ENCODE measurements around the gene TSEN15.
"Not testable (repeated sequence)": the region's sequence is repeated elsewhere in the genome, so short reads cannot be mapped to it uniquely, and the experiment has no call there.

Gene TSEN15

DNA sequence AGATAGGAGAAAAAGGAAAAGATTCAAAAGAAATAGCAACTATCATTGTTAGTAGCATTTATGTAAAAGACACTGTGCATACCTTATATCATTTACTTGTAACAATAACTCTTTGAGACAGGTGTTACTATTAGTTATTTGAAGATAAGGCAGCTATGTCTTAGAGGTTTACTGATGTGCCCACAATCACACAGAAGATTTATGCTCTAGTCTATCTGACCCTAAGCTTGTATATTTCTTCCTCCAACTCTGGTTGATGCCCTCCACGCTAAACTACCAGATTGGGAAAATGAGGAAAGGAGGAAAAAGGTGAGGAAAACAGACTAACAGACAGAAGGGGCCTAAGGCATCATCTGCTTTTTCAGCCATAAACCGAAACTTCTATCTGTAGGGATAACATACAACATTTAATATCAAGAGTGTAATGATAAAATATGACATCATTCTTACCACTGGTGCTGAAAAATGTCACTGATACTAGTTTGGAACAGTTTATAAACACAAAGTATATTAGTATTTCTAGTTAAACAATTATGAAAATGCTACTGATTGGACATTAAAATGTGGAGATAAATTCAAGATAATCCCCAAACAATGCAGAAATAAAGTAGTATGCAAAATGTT lies 19.1 kb upstream of the TSEN15 start:
- DNase-seq: no peak

DNA sequence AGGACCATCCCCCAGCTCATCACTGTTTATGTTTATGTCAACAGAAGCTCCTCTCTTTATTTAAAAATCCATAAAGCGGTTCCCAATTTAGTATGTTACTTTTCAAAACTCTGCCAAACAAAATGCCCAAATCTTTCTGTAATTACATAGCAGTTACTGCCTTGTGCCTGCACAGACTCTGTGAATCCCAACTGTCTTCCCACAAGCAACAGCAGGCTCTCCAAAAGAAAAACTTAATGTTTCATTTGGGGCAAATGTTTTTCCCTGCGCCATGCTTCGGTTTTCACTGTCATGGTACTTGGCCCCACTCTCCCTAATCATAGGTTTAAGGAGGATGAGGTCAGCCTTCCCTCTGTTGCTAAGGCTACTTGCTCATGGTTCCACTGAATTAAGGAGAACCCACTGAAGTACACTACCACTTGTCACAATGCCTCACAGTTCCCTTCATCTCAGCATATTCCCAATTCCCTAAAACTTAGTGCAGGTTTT lies 18.6 kb upstream of the TSEN15 start:
- DNase-seq: no peak

DNA sequence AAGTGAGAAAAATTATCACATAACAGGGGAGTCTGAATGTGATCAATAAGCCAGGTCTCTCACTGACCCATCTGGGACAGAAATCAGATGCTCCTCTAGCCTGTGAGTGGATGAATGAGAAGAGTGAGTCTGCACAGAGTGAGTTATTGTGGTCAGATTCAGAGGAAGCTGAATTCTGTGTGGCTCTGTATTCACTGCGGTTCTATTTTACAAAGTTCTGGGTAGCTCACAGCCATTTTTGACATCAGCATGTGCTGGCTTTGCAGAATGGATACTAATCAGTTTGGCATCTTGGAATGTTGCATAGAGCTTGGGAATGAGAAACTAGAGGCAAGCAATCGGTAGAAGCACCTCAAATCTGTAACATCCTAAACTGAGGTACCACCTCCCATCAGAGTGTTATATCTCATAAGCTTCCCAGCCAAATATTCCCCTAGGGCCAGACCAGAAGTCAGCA lies 17.8 kb upstream of the TSEN15 start:
- no peak for DNase-seq

DNA sequence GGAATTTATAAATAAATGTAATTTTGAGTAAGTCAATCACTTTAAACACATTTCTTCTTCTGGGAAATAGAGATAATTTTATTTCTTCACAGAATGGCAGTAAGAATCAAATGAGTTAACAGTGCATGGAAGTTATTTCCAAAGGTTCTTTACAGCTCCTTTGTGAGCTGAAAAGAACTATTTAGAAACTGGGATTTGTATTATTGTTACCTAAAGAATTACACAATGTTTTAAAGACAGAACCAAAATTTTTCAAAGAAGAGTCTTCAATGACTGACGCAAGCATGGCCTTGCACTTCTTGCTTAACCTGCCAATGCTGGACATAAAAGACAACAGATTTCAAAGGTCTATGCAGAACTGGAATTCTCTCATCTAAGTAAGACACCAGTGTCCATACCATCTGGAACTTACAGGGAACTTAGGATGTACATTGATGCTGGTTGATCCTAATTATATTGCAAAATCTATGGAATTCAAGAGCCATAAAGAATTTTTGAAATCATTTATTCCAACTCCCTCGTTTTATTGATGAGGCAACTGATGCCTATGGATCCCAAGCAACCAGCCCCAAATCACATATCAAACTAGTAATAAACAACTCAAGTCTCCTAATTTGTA lies 16.7 kb upstream of the TSEN15 start:
- no peak for DNase-seq

DNA sequence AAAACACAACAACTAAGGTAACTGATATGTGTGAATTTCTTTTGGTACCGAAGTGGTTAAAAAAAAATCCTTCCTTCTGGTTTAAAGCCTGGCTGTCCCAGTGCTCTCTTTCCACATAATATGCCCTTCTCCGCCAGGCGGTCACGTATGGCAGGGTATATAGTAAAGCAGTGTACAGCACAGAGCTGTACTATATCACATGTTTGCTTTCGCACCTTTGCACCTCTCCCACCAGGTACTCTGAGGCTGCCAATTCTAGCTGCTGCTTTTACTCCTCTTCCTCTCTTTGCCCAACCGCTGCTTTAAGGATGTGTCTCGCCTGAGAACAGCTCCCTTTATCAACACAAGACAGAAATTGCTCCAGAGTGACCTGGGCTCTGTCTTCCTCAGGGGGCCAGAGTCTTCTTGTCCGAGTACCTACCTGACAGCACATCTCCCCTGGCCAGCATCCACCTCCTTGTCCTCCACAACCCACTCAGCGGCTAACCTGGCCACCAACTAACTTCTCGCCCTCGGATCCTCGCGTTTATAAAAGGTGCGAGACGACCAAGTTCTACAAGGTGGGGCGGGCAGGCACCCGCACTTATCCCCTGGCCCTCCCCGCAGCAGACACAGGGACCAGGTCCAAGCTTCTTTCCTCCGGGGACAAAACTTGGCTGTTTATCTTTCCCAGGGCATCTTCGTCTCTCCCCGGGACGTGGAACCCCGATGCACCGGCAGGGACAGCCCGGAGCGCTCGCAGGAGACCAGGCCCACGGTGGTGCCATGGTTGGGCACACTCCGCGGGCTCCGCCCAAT lies 15.6 kb upstream of the TSEN15 start:
- DNase-seq: no peak

DNA sequence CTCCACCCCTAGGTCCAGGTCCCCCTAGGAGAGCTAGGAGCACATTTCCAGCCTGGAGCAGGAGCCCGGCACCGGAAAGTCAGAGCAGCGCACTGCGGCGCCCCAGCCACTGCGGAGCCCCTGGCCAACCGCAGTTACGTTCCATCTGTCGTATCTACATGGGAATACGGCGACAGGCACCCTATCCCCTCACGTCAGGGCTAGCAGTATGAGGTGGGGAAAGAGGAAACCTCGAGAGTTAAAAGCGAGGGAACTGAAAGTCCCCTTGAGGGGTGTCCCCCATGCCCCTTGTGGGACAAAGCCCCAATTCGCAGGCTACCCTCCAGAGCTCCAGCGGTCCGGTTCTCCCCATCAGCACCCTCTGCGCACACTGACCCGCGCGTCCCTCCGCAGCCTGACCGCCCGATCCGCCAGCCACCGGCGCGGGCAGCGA lies 15.0 kb upstream of the TSEN15 start:
- peak; percentile 6 for DNase-seq

DNA sequence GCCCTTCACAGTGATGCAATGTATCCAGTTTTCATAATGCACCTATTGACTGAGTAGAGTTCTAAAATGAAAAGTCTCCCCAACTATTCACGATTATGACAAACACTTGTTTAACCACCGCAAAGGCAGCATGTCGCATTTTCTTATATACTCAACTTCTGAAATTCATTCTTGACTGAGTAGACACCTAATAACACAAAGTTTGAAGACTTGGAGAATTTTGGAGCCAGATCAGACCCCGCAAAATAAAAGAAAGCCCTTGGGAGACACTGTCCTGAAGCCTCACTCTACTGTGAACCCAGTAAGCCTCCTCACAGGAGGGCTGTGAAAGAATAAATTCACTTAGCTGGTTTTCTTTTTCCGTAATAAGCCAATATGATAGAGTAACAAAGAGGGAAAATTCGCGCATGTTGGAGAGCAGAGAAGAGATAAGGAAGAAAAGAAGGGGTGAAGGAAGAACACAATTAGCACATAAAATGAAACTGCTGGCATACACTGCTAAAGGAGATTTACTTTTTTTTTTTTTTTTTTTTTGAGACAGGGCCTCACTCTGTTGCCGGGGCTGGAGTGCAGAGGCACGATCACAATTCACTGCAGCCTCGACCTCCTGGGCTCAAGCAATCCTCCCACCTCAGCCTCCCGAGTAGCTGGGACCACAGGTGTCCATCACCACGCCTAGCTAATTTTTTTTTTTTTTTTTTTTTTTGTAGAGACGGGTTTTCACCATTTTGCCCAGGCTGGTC lies 13.5 kb upstream of the TSEN15 start:
- DNase-seq: no peak

DNA sequence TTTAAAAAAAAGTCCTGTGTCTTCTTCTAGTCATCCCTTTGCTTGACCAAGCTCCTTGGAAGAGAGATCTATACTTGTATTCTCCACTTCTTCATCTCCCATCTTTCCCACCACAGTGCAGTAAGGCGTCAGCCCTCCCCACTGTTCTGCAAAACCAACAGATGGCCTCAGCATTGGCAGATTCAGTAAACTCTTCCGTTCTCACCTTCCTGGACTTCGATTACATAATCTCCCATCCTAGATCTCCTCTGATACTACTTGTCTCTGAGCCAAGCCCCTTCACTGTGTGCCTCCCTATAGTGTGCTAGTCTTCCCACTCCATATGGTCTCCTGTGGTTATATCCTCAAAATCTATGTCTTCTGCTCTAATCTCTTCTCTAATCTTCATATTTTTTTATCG lies 12.4 kb upstream of the TSEN15 start:
- DNase-seq: no peak

DNA sequence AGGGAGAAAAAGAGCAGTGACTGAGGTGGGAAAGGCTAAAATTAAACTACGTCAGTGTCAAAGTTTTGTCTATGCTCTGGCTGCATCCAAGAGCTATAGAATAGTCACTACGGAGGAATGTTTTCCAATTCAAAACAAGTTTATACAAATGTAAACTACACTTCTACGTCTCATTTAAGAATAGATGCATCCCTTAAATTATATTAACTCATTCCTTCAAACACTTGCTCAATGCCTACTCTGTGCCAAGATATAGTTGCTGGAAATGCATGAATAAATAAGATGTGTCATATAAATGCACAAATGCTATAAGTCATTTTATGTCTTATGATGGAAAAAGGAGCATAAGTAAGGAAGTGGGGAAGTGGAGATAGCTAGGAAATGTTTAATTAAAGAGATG lies 9.8 kb upstream of the TSEN15 start:
- DNase-seq: no peak

DNA sequence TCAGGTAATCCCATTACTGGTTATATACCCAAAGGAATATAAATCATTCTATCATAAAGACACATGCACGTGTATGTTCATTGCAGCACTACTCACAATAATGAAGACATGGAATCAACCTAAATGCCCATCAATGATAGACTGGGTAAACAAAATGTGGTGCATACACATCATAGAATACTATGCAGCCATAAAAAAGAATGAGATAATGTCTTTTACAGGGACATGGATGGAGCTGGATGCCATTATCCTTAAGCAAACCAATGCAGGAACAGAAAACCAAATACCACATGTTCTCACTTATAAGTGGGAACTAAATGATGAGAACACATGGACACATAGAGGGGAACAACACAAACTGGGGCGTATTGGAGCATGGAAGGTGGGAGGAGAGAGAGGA lies 8.2 kb upstream of the TSEN15 start:
- DNase-seq: not testable (repeated sequence)

DNA sequence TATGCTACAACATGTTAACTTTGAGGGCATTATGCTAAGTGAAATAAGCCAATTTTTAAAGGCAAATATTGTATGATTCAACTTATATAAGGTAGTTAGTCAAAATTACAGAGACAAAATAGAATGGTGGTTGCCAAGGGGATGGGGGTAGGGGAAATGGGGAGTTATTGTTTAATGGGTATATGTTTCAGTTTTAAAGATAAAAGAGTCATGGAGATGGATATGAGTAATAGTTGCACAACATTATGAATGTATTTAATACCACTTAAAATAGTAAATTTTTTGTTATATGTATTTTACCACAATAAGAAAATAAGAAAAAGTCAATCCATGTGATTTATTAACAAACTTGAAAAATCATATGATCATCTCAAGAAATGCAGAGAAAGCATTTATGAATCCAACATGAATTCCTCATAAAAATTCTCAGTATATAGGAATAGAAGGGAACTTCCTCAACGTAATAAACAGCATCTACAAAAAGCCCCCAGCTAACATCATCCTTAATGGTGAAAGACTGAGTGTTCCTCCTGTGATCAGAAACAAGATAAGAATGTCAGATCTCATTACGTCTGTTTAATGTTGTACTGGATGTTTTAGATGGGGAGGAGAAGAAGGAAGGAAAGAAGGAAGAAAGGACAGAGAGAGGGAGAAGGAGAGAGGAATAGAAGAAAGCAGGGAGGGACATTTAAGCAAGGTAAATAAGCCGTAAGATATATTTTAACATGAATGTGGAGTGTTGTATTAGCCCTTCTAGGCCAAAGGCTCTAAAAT lies 6.7 kb upstream of the TSEN15 start:
- no peak for DNase-seq

DNA sequence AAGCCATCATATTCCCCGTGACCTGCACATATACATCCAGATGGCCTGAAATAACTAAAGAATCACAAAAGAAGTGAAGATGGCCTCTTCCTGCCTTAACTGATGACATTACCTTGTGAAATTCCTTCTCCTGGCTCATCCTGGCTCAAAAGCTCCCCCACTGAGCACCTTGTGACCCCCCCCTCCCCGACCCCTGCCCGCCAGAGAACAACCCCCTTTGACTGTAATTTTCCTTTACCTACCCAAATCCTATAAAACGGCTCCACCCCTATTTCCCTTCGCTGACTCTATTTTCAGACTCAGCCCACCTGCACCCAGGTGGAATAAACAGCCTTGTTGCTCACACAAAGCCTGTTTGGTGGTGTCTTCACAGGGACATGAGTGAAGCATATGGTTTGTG lies 4.0 kb upstream of the TSEN15 start:
- not testable (repeated sequence) for DNase-seq

DNA sequence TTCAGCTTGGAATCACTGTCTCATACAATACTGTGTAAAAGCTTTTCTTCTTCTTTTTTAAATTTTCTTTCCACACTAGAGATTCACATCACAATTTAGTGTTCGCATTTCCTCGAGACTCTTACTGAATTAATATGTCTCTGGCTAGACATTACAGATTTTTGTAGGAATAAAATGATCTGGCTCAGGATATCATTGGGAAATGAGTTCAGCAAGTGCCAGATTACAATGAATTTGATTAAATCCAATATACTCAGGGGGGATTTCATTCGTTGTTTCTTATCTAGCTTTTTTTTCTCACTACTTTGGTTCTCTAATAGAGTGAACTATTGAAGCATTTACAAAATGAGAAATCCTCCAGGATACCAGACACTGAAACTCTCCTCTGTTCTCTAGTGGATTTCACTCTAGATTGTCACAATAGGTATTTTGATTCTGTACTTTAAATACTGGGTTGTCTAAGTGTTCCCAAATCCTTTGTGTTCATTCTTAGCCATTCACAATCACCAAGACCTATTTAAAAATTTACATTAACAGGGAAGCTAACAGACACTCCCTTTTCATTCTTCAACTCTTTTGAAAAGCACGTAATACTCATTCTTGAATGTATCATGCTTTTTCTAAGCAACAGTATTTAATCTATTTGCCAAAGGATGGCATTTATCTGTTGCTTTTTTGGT lies 2.8 kb upstream of the TSEN15 start:
- DNase-seq: no peak

DNA sequence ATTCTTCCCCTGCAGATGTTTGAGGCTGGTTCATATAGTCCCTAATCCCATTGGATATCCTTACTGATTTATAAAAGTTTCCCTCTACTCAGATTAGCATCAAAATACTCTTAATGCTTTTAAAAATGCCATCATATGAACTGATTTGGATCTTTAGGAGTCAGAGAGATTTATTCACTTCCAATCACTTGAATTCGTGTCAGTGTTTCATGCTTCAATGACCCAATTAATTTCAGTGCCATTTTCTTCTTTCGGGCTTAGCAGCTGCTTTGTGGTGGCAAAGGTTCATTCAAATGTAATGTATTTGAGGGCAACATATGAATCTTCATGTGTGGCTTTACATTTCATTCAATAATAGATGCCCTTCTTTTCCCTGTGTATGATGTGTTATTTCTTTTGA lies 2.2 kb upstream of the TSEN15 start:
- no peak for DNase-seq

DNA sequence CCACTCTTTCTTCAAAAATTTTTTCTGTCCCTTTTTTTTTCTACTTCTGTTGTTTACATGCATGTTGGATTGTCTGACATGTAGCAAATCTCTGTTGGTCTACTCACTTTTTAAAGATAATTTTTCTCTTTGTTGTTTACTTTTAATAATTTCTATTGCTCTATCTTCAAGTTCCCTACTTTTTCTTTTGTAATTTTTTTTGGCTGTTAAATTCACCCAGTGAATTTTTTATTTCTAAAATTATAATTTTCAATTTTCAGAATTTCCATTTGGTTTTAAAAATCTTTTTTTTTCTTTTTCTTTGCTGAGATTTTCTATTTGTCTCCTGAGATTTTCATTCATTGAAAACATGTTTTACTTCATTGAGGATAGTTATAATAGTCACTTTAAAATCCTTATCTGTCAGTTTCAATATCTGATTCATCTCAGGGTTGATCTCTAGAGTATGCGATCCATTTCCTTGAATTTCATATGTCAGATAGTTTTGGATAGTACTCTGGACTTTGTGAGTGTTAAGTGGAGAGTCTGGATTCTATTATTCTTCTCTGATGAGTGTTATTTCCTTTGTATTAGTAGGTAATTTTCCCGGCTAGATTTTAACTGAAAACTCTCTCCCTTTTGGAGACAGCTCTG lies 1.6 kb upstream of the TSEN15 start:
- no peak for DNase-seq

DNA sequence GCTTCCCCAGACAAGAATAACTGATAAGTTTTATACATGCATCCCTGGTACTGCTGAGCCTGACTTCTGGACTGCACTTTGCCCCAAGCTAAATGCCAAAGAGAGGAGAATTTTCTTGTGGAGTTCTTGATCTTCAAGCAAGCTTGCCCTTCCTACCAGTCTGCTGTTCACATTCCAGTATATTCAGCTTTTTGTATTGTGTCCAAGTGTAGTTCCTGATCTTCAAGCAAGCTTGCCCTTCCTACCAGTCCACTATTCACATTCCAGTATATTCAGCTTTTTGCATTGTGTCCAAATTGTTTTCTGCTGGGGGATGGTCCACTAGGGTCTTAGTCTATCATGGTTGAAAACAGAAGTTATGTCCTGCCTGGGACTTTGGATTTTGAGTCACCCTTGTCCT lies 894 bp upstream of the TSEN15 start:
- DNase-seq: no peak

DNA sequence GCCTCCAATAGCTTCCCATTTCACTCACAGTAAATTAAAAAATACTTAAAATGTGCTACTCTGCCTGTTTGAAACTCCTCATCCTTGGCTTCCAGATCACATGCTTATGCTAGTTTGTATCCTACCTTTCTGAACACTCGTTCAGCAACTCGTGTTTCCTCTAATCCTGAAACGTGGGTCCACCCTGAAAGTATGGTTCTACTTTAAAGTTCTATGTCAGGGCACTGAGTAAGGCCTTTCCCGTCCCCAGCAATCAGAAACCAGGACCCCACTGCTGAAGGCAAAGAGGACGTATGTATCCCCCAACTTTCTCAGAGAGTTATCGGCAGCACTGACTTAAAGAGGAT lies 419 bp upstream of the TSEN15 start:
- DNase-seq: no peak

DNA sequence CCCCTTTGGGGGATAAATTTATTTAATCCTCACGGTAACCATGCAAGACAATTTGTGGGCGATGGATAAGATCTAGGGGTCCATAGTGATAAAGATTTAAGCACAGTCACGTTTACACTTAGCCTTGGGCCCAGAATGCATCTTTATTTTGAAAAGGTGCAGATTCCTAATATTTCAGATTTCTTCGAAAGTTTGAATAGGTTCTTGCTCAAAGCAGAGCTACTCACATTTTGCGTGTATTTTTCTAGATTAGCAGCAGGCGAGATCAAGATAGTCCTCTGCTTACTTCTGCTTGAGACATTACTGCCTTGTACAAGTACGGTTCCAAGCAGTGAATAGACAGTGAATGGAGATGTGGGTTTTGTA lies 647 bp downstream of the TSEN15 start:
- DNase-seq: no peak

DNA sequence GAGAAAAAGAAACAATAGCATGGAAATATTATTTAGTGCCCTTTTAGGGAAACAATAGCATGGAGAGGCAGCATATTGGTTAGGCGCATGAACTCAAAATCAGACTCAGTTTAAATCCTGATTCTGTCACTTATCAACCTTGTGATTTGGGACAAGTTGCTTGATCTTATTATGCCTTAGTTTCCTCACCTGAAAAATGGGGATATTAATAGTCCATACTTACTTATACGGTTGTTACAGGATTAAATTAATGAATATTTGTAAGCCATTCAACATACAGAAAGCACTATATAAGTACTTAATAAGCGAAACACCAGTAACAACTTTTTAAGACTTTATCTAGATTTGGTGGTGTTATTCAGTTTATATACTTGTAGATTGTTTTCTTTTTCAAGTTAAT lies 1.2 kb downstream of the TSEN15 start:
- DNase-seq: no peak

DNA sequence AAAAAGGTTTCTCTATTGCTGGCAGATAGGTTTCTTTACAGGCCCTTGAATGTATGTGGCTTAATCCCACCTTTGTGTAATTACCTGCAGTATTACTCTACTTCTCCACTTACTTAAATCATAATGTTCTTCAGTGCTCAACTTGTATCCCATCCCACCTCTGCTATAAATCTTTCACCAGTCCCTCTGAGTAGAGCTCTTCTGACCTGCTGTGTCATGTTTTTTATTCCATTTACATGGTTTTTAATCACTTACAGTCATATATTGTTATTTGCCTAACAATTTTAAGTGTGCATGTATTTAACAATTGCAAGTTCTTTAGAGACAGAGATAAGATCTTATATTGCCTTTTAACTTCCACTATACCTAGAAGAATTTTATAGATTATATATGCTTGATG lies 2.4 kb downstream of the TSEN15 start:
- no peak for DNase-seq

DNA sequence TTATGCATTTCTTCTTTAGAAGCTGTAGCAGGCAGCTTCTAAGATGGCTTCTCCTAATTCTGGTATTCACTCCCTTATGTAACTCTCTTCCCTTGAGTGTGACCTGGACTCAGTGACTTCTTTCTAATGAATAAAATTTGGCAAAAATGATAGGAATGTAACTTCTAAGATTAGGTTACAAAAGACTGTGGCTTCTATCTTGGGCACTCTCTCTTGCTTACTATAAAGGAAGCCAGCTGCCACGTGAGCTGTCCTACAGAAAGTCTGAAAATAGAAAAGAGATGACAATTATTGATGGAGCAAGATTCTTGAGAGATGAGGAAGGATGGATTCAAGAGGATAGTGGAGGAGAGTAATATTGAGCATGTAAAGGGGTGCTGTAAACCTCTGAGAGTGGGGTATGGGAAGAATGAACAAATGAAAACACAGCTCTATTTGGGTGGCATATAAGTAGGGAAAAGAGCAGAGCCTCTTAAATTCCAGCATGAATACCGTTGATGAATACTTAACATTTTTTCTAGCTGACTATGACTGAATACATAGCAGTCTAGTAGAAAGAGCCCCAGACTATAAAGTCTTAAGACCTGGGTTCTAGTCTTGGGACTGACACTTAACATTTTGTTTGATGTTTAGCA lies 5.5 kb downstream of the TSEN15 start:
- DNase-seq: no peak
